Posterior vena cava (tissue), 2 donors: Measurements from ENCODE around the gene SUPT4H1. TPM values are rescaled to one million over a fixed set of nuclear protein-coding genes. Genes with fewer than 3 reads are reported as not detected.

Experiments
- DNase-seq: peaks from one replicate; pipeline ENCODE4 v3.0.0-alpha.2; 2020; ENCODE audit warnings: low spot score
- intact Hi-C, 2 donors: fragments of 100-400 bp; cut with DNase I; formaldehyde crosslinking; loops; one replicate each; pipeline versions ENCODE4 v1.14.1 to v1.14.2; 2022 to 2023
- total RNA-seq, 2 donors: library from RNA; stranded (reverse); fragmentation: NEBNext Ultra II Directional; extraction: Animal tissue kit (Norgen Biotek cat#: 25700); gene quantifications; one replicate each; pipeline ENCODE4 v1.2.1, GENCODE V29; 2021
- donor health status: DM: yes; HTN: yes; CAD: no.
- donor health status: DM: yes; HTN: yes; CAD: no.

Gene SUPT4H1
- total RNA-seq, 2 donors from 2014 or later: 48.4 to 50.1 TPM

- no peak for DNase-seq
- intact Hi-C loops: no loop called here
These were observed 15.5 kb upstream of the SUPT4H1 start for GRCh38 chr17:58367461-58367860.

DNA sequence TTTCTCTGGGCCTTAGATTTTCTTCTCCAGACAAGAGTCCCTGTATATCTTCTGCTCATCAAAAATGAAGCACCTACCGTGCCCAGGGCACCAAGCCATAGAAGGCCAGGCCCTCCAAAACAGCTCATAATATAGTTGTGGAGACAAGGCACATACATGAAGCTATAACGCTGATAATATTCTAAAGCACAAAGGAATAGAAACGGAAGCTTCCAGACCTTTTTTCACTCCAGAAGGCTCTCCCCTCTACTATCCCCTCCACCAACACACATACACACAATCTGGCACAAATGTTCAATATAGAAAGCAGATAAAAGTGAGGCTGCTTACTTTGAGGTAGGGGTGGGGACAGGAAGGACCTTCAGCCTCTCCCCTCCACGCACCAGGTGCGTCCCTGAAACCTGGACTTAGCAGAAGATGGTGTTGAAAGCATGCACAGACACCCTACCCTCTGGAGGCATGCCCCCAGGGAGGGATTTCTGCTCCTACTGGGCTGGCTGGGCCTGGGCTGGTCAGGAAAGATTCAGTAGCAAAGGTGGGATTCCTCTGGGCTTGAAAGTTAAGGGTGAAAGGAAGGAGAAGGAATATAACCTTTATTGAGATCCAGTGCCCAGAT is 14.1 kb upstream of the SUPT4H1 start:
- intact Hi-C loops: no loop called here
- DNase-seq: no peak

DNA sequence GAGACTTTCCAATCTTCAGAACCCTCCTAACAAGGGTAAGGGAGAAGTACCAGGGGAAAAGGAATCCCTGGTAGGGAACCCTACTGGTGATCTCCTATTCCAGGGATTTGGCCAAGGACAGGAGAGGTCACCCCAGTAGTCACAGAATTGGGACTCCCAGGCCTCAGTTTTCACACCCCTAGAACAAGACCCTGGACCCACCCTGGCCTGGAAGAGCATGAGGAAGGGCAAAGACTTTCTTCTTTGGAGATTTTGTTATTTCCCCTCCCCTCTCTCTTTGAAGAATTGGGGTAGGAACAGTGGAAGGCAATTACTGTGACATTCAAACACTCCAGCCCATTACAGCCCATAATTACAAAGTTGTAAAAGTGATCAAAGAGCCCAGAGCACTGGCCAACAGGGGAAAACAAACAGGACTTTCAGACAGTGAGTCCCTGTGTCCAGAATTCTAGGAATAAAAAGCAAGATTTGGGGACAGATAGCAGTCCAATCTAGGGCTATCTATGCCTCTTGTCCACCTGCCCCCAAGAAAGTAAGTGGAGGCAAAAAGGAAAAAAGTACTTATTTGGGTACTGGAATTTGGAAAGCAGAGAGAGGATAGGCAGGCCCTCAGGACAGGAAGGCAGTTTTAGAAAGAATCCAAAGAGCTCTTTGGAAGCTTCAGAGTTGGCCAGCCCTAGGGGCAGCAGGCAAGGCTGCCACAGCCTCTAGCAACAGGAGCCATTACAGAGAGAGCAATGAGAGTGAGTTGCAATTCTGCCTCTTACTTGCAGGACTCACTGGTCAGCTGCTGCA is 13.4 kb upstream of the SUPT4H1 start:
- intact Hi-C loops: no loop called here
- no peak for DNase-seq

DNA sequence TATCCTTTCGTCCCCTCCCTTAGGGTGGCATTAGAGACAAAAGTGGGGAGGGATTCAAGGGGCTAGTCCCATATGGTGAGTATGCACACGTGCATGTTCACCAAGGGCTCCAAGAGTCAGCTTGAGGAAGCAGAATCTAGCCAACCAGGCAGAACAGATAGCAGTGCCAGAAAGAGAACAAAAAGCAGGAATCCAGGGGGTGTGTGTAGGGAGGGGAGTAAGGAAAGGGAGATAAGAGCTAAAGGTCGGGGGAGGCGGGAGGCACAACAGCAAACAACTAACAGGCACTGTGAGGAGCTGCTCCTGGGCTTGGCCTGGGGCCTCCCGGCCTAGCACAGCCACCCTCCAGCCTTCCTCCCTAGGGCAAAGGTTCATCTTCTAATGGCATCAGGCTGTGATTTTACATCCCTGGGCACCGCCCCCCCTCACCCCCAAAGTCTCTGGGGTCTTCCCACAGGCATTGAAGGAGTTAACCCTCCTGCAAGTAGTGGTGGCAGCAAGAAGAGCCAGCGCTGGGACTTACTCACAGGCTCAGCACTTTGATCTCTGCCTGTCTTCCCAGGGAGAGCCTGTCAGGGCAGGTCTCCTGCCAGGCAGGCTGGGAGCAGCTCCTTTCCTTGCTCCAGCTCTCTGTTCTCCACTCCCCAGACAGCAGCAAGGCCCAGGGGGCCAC is 12.4 kb upstream of the SUPT4H1 start:
- no peak for DNase-seq

GRCh38 chr17:58363457-58364185 is 11.6 kb upstream of the SUPT4H1 start:
- no peak for DNase-seq
- intact Hi-C loops: no loop called here

More for the DNA sequence above, 12.4 kb upstream of the SUPT4H1 start:
- intact Hi-C loops: no loop called here

DNA sequence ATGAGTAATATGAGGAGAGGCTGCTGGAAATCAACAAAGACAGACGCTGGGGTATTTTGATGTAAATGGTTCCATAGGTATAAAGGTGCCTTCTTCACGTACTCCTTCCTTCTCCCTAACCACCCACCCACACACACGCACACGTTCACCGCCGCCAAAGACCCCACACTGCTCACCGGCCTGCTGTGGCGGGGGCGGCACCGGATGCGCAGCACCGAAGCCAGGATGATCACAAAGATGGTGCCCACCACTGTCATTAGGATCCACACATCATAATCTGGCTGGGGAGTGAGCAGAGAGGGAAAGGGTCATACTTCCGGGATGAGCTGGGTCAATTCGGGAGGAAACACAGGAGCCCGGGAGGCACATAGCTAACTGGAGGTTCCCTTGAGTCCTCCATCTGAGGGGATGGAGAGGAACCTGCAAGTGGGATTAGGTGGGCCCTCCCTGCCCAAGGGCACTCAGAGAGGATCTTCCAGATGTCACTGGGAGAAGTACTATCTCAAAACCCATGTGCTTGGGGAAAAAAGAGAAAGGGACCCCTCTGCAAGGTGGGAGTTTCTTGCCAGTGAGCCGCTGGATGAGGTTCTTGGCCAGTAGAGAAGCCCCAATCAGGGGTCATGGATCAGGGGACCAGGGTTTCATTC is 10.5 kb upstream of the SUPT4H1 start:
- intact Hi-C loops: no loop called here
- DNase-seq: no peak

GRCh38 chr17:58360296-58361063 is 8.5 kb upstream of the SUPT4H1 start:
- DNase-seq: no peak
- intact Hi-C loops: no loop called here

GRCh38 chr17:58358408-58359172 is 6.6 kb upstream of the SUPT4H1 start:
- no peak for DNase-seq
- intact Hi-C loops: no loop called here

GRCh38 chr17:58357312-58358297 is 5.6 kb upstream of the SUPT4H1 start:
- DNase-seq: no peak
- intact Hi-C loops: no loop called here

DNA sequence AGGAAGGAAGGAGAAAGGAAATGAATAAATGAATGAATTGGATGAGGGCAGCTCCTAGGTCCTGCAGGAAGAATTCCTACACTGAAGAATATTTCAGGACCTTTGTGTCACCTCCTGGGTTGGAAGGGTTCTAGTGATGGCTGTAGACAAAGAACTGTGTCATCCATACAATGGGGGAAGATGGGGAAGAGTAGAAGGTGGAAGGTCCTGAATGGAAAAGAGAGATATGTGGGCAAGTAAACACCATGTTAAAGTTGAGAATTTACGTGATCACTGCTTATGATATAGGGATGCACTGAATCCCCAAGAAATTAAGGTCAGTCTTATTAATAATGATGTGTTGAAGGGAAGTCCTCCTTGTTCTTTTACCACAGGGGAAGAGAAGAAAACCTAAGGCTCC is 4.2 kb upstream of the SUPT4H1 start:
- no peak for DNase-seq
- intact Hi-C loops: no loop called here

DNA sequence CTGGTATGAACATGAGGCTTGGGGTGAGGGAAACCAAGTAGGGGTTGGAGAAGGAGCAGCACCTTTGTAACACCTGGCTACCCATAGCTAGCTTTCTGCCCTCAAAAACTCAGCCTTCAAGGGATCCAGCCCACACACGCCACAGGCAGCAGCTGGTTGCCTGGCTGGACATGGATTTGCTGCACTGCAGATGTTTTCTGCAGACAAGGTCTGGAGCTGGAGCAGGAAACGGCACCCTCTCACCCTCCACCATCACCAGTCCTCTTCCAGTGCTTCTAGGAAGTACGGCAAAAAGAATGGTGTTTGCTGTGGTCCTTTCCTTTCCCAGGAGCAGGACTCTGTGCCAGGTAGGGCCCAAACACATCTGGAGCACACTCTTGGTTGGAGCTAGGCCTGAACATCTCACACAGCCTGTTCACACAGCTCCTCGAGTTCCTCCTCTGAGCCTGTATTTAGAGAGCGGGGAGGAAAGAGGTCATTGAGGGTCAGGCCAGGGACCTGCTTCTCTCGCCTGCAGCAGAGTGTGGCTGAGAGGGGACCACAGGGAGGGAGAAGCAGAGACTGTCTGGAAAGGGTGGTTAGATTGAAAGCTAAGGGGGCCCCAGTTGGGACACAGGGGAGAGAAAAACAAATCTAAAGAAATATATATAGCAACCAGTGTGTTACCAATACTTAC is 2.7 kb upstream of the SUPT4H1 start:
- intact Hi-C loops: no loop called here
- DNase-seq: no peak

DNA sequence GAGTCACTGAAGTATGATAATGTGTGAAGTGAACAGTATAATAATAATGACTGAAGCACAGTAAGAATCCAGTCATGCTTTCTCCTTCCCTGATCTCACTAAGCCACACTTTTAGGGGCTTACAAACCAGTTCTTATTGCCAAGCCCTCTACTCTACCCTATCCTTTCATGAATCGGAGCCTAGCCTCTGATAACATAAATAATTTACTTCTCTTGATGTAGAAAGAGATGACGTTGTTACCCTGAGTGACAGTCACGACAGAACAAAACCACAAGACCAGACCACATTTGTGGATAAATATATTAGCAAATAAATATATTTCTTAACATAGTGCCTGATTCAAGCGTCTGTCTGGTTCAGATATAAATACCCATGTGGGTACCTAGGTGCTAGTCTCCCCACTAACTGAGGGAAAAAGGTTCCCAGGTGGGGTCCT is 1.4 kb upstream of the SUPT4H1 start:
- DNase-seq: no peak
- intact Hi-C loops: no loop called here

DNA sequence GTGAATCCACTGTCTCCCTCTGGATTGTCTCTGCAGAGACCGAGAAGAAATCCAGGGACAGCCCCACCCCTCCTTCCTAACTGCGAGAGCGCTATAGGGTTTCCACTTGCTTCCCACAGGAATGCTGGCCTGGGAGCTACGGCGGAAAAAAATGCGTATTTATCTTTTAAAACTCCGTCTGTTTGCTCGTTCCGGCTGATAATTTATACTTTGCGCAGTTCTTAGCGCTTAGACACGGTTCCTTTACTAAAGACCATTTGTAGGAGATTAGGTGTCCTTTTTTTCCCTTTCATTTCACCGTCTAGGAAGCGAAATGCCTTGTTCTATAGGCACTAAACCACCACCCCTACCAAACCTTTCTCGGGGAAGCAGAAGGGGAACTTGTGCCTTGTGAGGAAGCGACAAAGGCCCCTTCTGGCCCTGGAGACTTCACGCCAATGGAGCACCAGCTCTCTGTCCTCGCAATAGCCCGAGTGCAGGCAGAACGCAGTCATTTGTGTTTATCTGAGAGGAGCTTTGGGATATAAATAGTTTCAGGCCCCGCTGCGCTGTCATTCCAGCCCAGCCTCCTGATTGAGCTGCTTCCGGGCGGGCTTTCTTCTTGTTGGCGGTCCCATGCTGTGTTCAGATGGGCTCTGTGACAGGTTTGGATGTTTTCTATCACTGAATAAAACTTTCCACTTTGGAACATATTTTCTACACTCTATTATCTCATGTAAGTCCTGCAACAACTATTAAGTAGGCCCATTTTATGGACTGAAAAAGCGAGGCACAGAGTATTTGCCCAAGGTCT is 791 bp upstream of the SUPT4H1 start:
- DNase-seq: peak; percentile 82
- intact Hi-C loops: no loop called here

- no peak for DNase-seq
- intact Hi-C loops: no loop called here
These were observed 819 bp downstream of the SUPT4H1 start for GRCh38 chr17:58351182-58351581.

- DNase-seq: no peak
These were observed 4.0 kb downstream of the SUPT4H1 start for GRCh38 chr17:58348038-58348437.

More at GRCh38 chr17:58348038-58348437, 4.0 kb downstream of the SUPT4H1 start:
- intact Hi-C loops: no loop called here
